Suppressor macrophage treated with lipopolysaccharide for 4 hours (primary cell): Measurements from ENCODE around the gene PCGF5.
"Not testable (repeated sequence)": the region's sequence is repeated elsewhere in the genome, so short reads cannot be mapped to it uniquely, and the experiment has no call there.

ENCODE experiments used
- DNase-seq: peaks from one replicate; pipeline ENCODE4 v3.0.0-alpha.2; 2020

The PCGF5 gene

DNA sequence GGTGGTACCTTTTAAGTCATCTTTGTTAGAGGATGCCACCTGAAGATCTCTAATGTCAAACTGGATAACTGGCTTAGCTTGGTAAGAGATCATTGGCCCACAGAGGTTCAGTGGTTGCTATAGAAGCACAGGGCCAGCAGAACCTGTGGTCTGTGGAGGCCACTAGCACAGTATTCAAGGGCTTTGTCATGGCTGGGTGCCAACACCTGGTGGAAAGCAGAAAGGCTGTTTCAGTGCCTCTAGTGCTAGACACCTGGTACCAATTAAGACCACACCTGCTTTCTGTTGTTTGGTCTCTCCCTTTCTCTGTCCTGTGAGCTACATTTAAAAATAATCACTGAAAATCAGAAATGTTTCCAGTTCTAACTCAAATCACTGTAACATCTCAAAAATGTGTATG lies 10.0 kb upstream of the PCGF5 start:
- no peak for DNase-seq

DNA sequence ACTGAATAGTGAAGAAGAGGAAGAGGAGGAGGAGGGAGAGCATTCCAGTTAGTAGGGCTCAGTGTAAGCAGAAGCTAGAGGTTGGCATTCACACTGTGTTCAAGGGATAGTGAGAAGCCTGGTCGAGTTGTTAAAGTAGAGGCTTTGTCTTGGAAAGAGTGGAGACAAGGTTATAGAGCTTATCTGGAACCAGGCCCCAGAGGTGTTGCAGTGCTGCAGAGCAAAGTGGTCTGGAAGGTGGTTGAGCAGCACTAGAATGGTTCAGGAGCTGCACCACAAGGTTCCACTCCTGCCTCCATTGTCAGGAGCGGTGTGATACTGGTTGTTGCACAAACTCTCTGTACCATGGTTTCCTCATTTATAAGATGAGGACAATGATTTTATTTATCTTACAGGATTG lies 8.8 kb upstream of the PCGF5 start:
- no peak for DNase-seq

DNA sequence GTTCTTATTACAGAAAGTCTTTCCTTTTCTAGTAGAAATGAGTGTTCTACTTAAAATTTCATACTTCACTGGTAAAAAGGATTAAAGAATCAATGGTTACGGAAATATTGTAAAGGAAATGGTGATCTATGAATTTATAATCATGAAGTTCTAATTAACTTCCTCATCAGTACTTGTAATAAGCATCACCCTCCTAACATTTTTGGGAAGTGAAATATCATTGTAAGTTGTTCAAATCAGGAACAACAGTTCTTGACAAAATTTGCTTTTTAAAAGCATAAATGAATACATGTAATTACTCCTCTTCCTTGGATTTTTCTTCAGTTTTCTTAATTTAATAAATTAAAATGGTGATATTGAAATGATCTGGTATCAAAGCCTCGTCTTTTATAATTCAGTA lies 5.6 kb upstream of the PCGF5 start:
- peak; percentile 30 for DNase-seq

DNA sequence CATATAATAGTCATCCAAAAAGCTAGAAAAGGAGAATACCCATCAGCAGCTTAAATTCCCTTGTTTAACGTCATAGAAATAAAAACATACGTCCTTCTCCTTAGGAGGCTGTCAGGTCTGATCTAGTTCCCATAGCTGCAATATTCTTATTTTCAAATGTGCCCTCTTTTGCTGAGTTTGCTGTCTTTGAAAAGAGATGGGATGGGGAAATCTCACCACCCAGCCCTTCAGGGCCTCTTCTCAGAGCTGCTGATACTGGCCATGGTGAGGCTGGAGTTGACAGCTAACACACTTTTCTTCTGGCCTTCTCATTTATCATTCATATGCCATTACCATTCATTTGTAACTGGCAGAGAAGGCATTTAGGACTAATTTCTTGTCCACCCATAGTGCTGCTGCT lies 5.1 kb upstream of the PCGF5 start:
- no peak for DNase-seq

DNA sequence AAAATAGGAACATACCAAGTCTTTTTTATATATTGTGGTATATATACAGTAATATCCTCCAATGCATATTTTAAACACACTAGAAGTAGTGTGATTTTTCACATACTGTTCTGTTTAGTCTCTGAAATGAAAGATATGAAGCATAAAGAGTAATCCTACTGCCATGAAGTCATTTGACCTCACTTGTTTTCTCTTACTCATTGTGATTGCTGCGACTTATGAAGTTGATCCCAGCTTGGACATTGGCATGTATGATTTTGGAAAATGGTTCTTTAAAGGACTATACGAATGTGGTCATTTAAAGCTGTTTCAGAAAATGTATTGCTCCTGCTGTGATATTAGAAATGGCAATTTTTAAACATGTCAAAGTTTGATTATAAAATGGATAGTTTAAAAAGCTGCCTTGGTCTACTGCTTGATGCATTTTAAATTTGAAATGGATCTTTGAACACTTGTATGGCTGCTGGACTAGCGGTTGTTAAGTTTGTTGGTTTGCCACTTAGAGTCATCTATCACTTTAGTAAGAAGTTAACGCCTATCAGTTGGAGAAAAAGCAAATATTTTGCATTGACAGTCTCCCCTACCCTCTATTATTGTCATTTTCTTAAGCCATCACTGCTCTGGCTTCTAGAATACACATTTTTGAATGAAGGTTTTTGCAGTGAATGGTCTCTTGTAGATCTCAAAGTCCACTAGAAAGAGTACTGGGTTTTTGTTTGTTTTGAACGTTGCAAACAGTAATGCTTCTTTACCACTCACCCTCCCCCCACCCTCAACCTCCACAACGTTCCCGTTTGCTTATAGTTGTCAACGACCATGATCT lies 881 bp upstream of the PCGF5 start:
- DNase-seq, result no peak

DNA sequence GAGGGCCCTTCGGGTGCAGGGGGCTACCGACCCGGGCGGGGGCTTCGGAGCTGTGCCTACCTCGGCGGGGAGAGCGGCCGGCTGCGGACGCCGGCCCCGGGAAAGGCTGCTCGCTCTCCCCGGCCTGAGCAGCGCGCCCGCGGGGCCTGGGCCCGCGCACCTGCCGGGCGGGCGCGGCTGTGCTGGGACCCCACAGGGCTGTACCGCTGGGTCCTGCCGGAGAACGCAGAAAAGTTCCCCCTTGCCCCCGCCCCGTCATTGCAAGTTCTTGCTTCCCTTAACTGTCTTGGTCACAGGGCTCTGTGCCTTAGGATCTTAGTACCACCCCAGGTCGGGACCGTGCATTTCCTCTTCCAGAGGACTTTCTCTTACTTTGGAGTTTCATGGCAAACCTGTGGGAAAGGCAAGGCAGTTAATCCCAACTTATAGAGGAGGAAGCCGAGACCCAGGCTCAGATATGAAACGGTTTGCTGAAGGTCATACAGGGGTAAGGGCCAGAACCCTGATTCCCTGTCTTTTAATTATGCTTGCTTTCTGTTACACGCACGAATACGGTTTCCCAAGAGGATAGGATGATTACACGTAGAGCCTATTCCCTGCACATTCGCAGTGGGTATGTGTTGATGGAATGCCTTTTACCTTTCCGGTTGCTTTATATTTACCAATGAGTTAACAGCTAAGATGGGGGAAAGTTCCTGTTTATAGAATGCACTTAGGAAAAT lies 652 bp downstream of the PCGF5 start:
- DNase-seq, result peak; percentile 62

DNA sequence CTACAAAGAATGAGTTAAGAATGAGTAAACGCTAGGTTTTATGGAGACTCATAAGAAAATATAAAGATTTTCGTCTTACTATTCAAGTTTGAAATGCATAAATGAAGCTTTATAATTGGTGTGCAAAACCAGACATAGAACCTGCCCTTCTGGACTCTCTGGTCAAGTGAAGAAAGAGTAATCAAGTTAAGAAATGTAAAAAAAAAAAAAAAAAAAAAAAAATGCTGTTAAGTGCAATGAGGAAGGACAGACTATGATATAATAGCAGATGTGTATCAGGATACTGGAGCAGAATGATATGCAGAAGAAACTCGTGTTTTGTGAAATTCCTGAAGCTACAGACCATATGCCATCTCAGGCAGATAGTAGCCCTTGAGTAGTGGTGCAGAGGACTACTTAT lies 5.6 kb downstream of the PCGF5 start:
- DNase-seq, result no peak

DNA sequence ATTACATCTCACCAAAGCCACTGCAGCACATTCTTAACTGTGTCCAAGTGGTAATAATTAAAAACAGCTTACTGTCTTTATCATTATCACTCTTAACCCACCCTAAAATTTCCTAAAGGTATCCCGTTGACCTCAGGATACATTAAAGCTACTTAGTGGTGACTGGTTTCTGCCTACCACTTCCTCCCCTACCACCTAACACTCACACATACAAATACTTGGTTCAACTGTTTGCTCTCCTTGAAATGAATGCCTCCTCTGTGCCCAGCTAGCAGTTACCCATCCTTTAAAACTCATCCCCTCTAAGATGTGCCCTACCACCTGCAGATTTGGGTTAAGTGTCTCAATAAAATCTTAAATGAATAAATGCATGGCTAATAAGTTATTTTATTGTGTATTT lies 7.1 kb downstream of the PCGF5 start:
- DNase-seq, result no peak

DNA sequence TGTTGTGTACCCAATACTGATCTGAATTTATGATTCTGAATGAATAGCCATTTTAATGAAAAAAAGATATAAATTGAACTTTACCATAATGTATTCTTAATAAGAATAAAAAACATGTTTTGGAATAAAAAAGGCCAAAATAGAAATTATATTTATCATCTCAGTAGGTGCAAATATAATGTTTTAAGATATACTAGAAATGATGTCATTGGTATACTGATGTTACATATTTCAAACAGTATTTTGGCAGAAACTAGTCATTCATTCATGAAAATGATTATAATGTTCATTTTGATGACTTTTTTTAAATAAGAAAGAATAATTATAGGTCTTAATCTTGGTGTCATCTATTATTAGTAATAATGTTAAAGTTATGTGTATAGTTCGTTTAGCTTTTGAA lies 9.2 kb downstream of the PCGF5 start:
- DNase-seq, result no peak

DNA sequence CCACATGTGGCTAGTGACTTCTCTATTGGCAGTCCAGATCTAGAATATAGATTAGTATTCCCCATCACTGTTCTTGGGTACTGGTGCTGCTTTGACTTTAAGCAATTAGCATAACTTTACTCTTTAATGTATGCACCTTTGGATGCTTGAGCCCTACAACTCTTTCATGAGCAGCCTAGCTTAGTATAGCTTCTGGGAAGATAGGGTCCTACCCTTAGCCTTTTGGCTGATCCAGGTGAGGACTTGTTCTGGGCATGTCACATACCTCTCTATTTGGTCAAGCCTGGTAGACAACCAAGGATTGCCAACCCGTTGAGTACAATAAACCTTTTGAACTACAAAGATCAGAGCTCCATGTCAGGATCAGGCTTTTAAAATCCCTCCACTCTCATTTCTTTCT lies 17.7 kb downstream of the PCGF5 start:
- no peak for DNase-seq

DNA sequence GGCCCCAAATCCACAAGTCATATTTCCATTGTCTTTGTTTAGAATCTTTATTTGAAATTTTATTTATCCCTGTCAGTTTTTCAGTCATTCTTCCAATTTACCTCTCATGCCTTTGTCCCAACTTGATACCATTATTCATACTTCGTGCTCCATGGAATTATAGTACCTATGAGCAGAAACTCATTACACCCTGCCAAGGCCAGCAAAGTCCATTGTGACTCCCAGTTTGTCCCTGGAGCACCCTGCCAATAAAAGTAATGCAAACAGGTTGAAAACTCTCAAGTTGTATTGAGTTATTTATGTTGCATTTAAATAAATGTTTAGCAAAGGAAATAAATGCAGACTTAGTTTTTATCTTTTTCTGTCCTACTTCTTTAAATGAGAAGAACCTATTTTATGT lies 19.3 kb downstream of the PCGF5 start:
- DNase-seq, result no peak

DNA sequence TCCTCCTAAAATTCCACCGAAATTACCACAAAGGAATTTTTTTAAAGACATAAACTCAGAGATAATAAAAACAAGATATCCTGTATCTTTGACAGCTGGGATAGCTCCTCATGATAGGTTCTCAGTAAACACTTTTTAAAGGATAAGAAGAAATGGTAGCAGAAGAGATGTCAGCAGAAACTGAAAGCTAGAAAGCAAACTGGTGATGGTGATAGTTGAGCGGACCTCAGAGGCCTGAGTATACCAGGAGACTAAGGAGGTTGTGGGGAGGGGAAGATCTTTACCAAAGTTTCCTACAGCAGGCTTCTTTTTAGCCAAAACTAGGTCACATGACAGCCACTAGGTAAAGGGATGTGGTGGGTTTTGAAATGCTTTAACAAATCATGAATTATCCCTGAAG lies 22.5 kb downstream of the PCGF5 start:
- no peak for DNase-seq

DNA sequence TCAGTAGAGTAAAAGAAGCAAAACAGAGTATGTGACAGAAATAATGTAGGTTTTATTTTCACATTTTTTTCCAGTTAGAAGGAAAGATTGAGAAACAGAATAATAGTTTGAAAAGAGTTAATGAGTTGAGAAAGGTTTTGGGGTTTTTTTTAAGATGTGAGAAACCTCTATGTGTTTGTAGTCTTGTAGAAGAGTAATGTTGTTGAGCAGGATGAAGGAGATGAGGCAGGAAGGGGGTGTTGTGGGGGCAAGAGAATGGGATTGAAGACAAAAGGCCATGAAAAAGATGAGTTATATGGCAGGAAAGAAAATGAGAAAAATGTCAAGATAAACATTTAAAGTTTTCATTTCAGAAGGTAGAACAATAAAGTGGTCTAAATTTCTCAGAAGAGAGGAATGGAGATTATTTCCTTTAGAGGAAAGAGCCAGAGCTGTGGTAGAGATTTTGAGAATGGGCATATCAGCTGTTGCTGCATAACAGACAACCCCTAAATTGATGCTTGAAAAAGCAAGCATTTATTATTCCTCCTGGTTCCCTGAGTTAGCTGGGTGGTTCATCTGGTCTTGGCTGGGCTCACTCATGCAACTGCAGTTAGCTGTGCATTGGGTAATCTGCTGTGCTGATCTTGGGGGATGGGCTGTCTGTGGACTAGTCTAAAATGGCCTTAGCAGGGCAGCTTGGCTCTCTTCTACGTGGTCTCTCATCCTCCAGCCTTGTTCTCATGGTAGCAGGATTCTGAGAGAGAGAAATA lies 27.1 kb downstream of the PCGF5 start:
- DNase-seq, result peak; percentile 3

DNA sequence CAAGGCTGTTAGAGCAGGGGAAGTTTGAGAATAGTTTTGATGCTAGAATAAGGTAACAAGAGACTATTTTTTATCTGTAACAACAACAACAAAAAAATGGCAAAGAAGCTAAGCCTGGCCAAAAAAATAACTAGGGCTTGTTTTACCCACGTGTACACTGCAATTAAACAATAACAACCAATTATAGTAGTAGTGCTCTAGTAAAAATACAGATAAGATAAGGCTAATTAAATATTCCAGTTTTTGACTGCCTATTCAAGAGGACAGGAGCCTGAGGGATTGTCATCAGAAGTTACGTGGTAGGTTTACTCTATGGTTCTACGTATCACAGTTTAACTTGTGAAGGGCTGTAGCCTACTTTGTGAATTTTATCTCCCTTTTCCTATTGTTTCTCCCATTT lies 29.2 kb downstream of the PCGF5 start:
- no peak for DNase-seq

DNA sequence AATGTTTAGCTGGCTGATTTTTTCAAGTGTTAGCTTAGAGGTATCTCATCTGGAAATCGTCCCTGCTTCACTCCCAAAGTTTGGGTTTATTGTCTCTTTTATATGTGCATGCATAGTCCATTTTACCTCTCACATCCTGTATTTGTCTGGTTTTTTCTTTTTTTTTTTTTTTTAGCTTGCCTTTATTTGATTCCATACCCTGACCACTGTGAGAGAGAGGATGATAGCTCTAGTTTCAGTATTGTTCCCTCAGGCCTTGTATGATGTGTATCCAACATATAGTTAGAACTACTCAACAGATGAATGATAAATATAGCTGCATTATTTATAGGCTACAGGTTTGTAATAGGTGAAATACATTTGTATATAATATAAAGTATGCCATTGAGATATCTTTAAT lies 29.9 kb downstream of the PCGF5 start:
- no peak for DNase-seq

DNA sequence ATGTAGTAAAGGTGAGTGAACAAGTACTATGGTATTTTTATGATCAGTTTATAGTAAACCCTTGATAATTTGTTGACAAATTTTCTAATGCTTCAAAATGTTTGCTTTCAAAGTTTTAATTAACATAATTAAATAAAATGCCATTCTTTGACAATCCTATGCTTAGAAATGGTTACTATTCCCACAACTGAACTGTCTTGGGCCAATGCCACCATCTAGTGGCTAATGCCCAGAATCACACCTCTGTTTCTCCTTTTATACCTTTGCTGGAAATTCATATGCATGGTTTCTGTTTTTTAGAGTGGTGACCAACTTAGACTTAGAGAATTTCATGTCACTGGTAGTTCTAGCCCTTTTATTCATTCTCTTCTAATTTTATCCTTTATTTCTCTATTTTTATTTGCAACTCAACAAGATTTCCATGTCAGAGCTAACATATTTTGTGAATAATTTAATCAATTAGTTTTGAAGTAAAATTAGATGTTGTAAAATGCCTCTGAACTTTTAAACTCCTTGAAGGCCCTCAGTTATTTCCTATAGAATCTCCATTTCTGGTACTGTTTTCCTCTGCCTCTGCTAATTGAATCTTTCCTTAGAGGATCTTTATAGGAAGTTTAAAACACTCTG lies 31.1 kb downstream of the PCGF5 start:
- peak; percentile 74 for DNase-seq

DNA sequence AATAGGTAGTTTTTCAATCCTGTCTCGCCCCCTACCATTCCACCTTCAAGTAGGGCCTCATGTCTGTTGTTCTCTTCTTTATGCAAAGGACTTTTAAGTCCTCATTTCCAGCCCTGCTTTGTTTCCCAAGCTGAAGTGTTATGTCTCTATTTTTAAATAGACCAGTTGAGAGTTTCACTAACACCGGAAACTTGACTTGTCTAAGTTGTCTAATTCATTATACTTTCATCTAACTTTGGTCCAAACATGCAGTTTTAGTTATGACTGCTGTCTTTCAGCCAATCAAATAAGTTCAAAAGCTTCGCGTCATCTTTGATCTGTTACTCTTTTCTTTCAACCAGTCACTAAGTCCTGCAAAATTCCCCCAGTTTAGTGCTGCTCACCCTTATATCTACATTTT lies 32.8 kb downstream of the PCGF5 start:
- no peak for DNase-seq

DNA sequence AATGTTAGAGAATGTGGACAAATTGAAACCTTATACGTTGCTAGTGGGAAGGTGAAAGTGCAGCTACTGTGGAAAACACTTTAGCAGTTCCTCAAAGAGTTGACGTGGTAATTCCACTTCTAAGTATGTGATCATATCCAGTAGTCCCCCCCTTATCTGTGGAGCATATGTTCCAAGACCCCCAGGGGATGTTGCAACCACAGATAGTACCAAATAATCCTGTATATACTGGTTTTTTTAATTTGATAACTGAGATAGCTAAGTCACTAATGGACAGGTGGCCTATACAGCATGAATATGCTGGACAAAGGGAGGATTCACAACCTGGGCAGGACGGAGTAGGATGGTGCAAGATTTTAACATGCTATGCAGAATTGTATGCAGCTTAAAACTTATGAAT lies 36.8 kb downstream of the PCGF5 start:
- no peak for DNase-seq

DNA sequence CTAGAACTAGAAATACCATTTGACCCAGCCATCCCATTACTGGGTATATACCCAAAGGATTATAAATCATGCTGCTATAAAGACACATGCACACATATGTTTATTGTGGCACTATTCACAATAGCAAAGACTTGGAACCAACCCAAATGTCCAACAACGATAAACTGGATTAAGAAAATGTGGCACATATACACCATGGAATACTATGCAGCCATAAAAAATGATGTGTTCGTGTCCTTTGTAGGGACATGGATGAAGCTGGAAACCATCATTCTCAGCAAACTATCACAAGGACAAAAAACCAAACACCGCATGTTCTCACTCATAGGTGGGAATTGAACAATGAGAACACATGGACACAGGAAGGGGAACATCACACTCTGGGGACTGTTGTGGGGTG lies 40.0 kb downstream of the PCGF5 start:
- not testable (repeated sequence) for DNase-seq

DNA sequence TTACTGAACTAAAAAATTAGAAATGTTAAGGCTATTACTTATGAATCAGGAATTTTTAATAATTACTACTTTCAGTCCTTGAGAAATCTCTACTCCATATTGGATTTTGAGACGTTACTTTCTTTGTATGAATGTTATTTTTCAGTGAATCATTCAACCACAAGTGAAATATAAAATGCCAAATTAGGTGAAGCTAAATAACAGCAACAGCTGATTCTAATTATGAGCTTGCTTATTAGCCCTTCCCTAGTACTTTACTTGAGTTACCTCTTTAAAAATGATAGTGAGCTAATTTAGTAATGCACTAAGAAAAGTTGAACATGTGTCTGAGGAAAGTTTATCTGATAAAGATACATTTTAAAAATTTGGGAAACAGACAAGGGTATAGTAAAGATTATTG lies 51.4 kb downstream of the PCGF5 start:
- no peak for DNase-seq

DNA sequence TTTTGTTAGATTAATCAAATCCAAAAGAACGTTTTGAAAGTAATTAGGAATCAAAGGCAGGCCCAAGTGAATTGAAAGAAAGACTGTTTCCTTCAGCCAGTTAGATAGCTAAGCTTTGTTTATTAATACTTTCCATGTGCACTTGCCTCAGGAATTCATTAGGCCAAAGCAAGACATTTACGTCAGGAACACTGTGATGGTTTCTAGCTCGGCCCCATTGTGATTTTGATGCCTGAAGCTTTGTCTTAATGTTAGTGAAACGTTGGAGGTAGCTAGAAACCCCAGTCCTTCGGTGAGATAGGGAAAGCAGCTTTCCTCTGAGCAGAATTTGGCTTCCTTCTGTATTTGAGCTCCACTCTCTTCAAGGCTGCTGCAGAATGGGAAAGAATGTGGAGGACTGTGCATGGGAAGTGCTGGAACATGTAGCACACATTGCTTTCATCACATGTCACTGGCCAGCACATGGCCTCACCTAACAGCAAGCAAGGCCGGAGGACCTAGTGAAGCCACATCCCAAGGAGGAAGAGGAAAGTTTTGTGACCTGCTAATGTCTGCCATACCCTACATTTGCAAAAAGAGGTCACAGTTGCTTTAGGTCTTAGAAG lies 64.1 kb downstream of the PCGF5 start:
- no peak for DNase-seq

DNA sequence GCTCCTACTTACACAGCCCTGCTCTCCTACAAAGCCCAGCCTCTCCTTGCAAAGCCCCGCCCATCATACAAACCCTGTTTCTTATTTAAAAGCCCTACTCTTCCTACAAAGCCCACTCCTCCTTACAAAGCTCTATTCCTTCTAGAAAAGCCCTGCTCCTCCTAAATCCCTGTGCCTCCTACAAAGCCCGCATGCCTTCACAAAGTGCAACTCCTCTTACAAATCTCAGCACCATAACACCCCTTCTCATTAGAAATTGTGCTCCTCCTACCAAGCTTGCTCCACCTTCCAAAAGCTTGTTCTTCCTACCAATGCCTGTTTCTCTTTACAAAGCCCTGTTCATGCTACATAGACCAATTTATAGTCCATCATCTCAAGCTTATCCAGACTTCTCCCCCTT lies 66.1 kb downstream of the PCGF5 start:
- DNase-seq, result no peak

DNA sequence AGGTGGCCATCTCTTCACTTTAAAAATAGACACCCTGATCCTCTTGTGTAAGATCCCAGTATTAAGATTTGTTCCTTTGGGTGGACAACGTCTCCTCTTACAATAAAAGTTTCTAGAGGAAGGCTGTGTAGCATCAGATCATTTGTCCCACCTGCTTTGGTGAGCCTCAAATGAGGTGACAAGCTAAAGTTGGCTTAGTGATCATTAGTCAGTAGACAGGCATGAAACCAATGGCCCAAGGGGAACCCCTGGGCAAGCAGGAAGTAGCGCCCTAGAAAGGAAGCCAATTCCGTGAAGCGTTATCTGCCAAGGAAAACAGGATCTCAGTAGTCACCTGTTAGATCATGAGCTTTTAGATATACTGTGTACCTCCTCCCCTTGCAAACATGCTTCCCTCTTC lies 66.8 kb downstream of the PCGF5 start:
- DNase-seq, result no peak
